HEK293 (cell line): Measurements from ENCODE around the gene IGFLR1.

Experiments
- GLI4 ChIP-seq: fragments of 450-650 bp; formaldehyde crosslinking; IDR thresholded peaks from 2 replicates; pipeline ENCODE4 v1.5.1; 2016; ENCODE audit warnings: missing biosample characterization, missing genetic modification characterization
- HOXC10 ChIP-seq: sonication (generic); formaldehyde crosslinking; IDR thresholded peaks from 2 replicates; pipeline ENCODE4 v1.8.1; 2023; ENCODE audit warnings: mild to moderate bottlenecking, missing genetic modification reagents
- KLF7 ChIP-seq: fragments of 450-650 bp; formaldehyde crosslinking; IDR thresholded peaks from 2 replicates; pipeline ENCODE4 v1.5.1; 2016; ENCODE audit warnings: missing biosample characterization, missing genetic modification characterization, borderline replicate concordance
- MEIS1 ChIP-seq: sonication (generic); formaldehyde crosslinking; IDR thresholded peaks from 2 replicates; pipeline ENCODE4 v1.8.1; 2022; ENCODE audit warnings: missing genetic modification reagents, mild to moderate bottlenecking, borderline replicate concordance
- MZF1 ChIP-seq: fragments of 450-650 bp; formaldehyde crosslinking; IDR thresholded peaks from 2 replicates; pipeline ENCODE4 v1.5.1; 2017; ENCODE audit warnings: missing biosample characterization, missing genetic modification characterization, borderline replicate concordance
- ZBTB48 ChIP-seq: fragments of 450-650 bp; formaldehyde crosslinking; IDR thresholded peaks from 2 replicates; pipeline ENCODE4 v1.5.1; 2016; ENCODE audit warnings: missing biosample characterization, missing genetic modification characterization
- ZBTB7A ChIP-seq: fragments of 450-650 bp; formaldehyde crosslinking; IDR thresholded peaks from 2 replicates; pipeline ENCODE4 v1.5.1; 2016; ENCODE audit warnings: low read depth, missing biosample characterization, missing genetic modification characterization
- ZBTB8A ChIP-seq: fragments of 450-650 bp; formaldehyde crosslinking; IDR thresholded peaks from 2 replicates; pipeline ENCODE4 v1.5.1; 2016; ENCODE audit warnings: missing biosample characterization, missing genetic modification characterization
- ZFHX2 ChIP-seq: fragments of 450-650 bp; formaldehyde crosslinking; conservative IDR thresholded peaks from 2 replicates; pipeline ENCODE4 v1.5.1; 2016; ENCODE audit warnings: missing biosample characterization, missing genetic modification characterization
- ZFP37 ChIP-seq: fragments of 450-650 bp; formaldehyde crosslinking; IDR thresholded peaks from 2 replicates; pipeline ENCODE4 v1.5.1; 2016; ENCODE audit warnings: missing biosample characterization, missing genetic modification characterization
- ZNF112 ChIP-seq: fragments of 450-650 bp; formaldehyde crosslinking; IDR thresholded peaks from 2 replicates; pipeline ENCODE4 v1.5.0; 2017; ENCODE audit warnings: missing biosample characterization, missing genetic modification characterization
- ZNF174 ChIP-seq: fragments of 450-650 bp; formaldehyde crosslinking; IDR thresholded peaks from 2 replicates; pipeline ENCODE4 v1.5.0; 2017; ENCODE audit warnings: missing biosample characterization, mild to moderate bottlenecking, missing genetic modification characterization
- ZNF239 ChIP-seq: fragments of 450-650 bp; formaldehyde crosslinking; IDR thresholded peaks from 2 replicates; pipeline ENCODE4 v1.5.1; 2016; ENCODE audit warnings: missing biosample characterization, missing genetic modification characterization
- ZNF266 ChIP-seq: fragments of 450-650 bp; formaldehyde crosslinking; IDR thresholded peaks from 2 replicates; pipeline ENCODE4 v1.5.1; 2016; ENCODE audit warnings: missing biosample characterization, missing genetic modification characterization, low read depth
- ZNF292 ChIP-seq: fragments of 450-650 bp; formaldehyde crosslinking; IDR thresholded peaks from 2 replicates; pipeline ENCODE4 v1.5.1; 2016; ENCODE audit warnings: low read depth, missing biosample characterization, missing genetic modification characterization, borderline replicate concordance
- ZNF324 ChIP-seq: fragments of 450-650 bp; formaldehyde crosslinking; IDR thresholded peaks from 2 replicates; pipeline ENCODE4 v1.5.1; 2016; ENCODE audit warnings: missing biosample characterization, missing genetic modification characterization
- ZNF433 ChIP-seq: fragments of 450-650 bp; formaldehyde crosslinking; IDR thresholded peaks from 2 replicates; pipeline ENCODE4 v1.5.1; 2016; ENCODE audit warnings: missing biosample characterization, missing genetic modification characterization, low read depth
- ZNF561 ChIP-seq: fragments of 450-650 bp; IDR thresholded peaks from 2 replicates; pipeline ENCODE4 v1.5.1; 2018; ENCODE audit warnings: missing biosample characterization, missing genetic modification characterization, borderline replicate concordance
- ZNF610 ChIP-seq: fragments of 450-650 bp; formaldehyde crosslinking; IDR thresholded peaks from 2 replicates; pipeline ENCODE4 v1.5.1; 2016; ENCODE audit warnings: missing biosample characterization, missing genetic modification characterization, borderline replicate concordance
- ZNF624 ChIP-seq: fragments of 450-650 bp; formaldehyde crosslinking; IDR thresholded peaks from 2 replicates; pipeline ENCODE4 v1.5.1; 2017; ENCODE audit warnings: missing biosample characterization, missing genetic modification characterization
- ZNF626 ChIP-seq: fragments of 450-650 bp; sonication (Bioruptor Pico); formaldehyde crosslinking; IDR thresholded peaks from 2 replicates; pipeline ENCODE4 v1.5.1; 2018; ENCODE audit warnings: missing biosample characterization, missing genetic modification characterization, inconsistent platforms
- ZNF777 ChIP-seq: fragments of 450-650 bp; formaldehyde crosslinking; IDR thresholded peaks from 2 replicates; pipeline ENCODE4 v1.5.1; 2017; ENCODE audit warnings: missing biosample characterization, missing genetic modification characterization, borderline replicate concordance
- TF ChIP-seq, protein P1 (sequence below): fragments of 450-650 bp; formaldehyde crosslinking; IDR thresholded peaks from 2 replicates; pipeline ENCODE4 v1.5.1; 2016; ENCODE audit warnings: missing biosample characterization, missing genetic modification characterization, low read depth
- TF ChIP-seq, protein P2 (sequence below): fragments of 450-650 bp; formaldehyde crosslinking; IDR thresholded peaks from 2 replicates; pipeline ENCODE4 v1.5.1; 2016; ENCODE audit warnings: missing biosample characterization, missing genetic modification characterization
- TF ChIP-seq, protein P3 (sequence below): fragments of 450-650 bp; formaldehyde crosslinking; IDR thresholded peaks from 2 replicates; pipeline ENCODE4 v1.5.1; 2016; ENCODE audit warnings: missing biosample characterization, missing genetic modification characterization, borderline replicate concordance
- TF ChIP-seq, protein P4 (sequence below): fragments of 450-650 bp; formaldehyde crosslinking; IDR thresholded peaks from 2 replicates; pipeline ENCODE4 v1.5.1; 2016; ENCODE audit warnings: missing biosample characterization, missing genetic modification characterization, low read depth
- TF ChIP-seq, protein P5 (sequence below): fragments of 450-650 bp; formaldehyde crosslinking; IDR thresholded peaks from 2 replicates; pipeline ENCODE4 v1.5.1; 2017; ENCODE audit warnings: missing biosample characterization, mild to moderate bottlenecking, missing genetic modification characterization, moderate library complexity

Gene IGFLR1

DNA sequence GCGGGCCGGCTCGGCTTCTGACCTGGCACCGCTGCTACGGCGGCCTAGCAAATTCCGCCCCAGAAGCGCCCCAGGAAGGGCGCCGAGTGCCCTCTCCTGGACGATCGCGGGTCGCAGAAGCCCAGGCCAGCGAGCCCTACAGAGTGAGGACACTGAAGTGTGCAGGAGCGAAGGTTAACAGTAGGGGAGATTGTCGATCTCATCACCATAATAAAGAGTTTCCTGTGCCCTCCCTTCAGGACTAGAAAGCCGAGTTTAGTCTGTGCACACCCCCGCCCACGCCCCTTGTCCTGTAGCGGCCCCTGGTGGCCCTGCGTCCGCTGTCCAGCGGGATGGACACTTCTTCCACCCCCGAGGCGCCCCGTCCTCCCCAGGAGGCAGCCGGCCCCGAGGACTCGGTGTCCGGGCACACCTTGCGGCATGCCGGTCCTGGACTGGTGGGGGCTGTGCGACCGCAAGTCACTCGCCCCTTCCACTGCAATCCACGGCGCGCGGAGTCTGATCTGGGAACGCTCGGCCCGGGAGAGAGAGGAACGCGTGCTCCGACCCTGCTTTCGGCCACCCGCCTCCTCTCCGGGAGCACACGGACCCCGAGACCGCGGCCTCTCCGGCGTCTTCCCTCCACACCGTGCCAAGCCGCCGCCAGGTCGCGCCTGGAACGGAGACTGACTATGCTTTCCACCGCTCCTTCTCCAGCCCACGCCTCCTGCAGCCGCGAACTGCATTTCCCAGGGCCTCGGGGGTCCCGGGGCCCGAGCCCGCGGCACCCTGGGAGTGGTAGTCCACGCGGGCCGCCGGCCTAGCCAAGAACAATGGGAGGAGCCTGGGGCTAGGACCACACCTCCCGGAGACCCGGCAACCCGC, 25.2 kb downstream of the IGFLR1 start (continued):
- TF ChIP-seq, protein P1, sequence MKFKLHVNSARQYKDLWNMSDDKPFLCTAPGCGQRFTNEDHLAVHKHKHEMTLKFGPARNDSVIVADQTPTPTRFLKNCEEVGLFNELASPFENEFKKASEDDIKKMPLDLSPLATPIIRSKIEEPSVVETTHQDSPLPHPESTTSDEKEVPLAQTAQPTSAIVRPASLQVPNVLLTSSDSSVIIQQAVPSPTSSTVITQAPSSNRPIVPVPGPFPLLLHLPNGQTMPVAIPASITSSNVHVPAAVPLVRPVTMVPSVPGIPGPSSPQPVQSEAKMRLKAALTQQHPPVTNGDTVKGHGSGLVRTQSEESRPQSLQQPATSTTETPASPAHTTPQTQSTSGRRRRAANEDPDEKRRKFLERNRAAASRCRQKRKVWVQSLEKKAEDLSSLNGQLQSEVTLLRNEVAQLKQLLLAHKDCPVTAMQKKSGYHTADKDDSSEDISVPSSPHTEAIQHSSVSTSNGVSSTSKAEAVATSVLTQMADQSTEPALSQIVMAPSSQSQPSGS (tag by site-specific recombination) = no peak
- TF ChIP-seq, protein P2, sequence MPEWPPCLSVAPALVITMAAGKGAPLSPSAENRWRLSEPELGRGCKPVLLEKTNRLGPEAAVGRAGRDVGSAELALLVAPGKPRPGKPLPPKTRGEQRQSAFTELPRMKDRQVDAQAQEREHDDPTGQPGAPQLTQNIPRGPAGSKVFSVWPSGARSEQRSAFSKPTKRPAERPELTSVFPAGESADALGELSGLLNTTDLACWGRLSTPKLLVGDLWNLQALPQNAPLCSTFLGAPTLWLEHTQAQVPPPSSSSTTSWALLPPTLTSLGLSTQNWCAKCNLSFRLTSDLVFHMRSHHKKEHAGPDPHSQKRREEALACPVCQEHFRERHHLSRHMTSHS (tag by site-specific recombination) = peak; percentile 40; the same call in 1 of the 2 replicates
- TF ChIP-seq ZNF561 (tag by site-specific recombination) (peak; percentile 90; the same call in 1 of the 2 replicates), GLI4 (tag by site-specific recombination) (no peak), ZNF433 (tag by site-specific recombination) (no peak), ZNF624 (tag by site-specific recombination) (no peak), ZNF626 (tag by site-specific recombination) (no peak), MEIS1 (CRISPR knock-in tag) (no peak), ZNF266 (tag by site-specific recombination) (no peak), ZFP37 (tag by site-specific recombination) (peak; percentile 97), HOXC10 (CRISPR knock-in tag) (no peak), ZBTB7A (peak; percentile 100), ZNF324 (tag by site-specific recombination) (0 out of 2 replicates have a peak, but pooled peaks have one; percentile 90), ZFHX2 (tag by site-specific recombination) (peak; percentile 96), MZF1 (no peak), ZNF292 (tag by site-specific recombination) (no peak), ZNF112 (tag by site-specific recombination) (no peak), ZNF777 (tag by site-specific recombination) (peak; percentile 90), ZBTB48 (tag by site-specific recombination) (peak; percentile 82), ZNF239 (tag by site-specific recombination) (peak; percentile 68; the same call in 1 of the 2 replicates), ZNF610 (tag by site-specific recombination) (peak; percentile 95), ZNF174 (no peak), KLF7 (tag by site-specific recombination) (peak; percentile 88), ZBTB8A (tag by site-specific recombination) (peak; percentile 98)
- TF ChIP-seq, protein P3, sequence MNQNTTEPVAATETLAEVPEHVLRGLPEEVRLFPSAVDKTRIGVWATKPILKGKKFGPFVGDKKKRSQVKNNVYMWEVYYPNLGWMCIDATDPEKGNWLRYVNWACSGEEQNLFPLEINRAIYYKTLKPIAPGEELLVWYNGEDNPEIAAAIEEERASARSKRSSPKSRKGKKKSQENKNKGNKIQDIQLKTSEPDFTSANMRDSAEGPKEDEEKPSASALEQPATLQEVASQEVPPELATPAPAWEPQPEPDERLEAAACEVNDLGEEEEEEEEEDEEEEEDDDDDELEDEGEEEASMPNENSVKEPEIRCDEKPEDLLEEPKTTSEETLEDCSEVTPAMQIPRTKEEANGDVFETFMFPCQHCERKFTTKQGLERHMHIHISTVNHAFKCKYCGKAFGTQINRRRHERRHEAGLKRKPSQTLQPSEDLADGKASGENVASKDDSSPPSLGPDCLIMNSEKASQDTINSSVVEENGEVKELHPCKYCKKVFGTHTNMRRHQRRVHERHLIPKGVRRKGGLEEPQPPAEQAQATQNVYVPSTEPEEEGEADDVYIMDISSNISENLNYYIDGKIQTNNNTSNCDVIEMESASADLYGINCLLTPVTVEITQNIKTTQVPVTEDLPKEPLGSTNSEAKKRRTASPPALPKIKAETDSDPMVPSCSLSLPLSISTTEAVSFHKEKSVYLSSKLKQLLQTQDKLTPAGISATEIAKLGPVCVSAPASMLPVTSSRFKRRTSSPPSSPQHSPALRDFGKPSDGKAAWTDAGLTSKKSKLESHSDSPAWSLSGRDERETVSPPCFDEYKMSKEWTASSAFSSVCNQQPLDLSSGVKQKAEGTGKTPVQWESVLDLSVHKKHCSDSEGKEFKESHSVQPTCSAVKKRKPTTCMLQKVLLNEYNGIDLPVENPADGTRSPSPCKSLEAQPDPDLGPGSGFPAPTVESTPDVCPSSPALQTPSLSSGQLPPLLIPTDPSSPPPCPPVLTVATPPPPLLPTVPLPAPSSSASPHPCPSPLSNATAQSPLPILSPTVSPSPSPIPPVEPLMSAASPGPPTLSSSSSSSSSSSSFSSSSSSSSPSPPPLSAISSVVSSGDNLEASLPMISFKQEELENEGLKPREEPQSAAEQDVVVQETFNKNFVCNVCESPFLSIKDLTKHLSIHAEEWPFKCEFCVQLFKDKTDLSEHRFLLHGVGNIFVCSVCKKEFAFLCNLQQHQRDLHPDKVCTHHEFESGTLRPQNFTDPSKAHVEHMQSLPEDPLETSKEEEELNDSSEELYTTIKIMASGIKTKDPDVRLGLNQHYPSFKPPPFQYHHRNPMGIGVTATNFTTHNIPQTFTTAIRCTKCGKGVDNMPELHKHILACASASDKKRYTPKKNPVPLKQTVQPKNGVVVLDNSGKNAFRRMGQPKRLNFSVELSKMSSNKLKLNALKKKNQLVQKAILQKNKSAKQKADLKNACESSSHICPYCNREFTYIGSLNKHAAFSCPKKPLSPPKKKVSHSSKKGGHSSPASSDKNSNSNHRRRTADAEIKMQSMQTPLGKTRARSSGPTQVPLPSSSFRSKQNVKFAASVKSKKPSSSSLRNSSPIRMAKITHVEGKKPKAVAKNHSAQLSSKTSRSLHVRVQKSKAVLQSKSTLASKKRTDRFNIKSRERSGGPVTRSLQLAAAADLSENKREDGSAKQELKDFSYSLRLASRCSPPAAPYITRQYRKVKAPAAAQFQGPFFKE = 0 out of 2 replicates have a peak, but pooled peaks have one; percentile 65
- TF ChIP-seq, protein P4, sequence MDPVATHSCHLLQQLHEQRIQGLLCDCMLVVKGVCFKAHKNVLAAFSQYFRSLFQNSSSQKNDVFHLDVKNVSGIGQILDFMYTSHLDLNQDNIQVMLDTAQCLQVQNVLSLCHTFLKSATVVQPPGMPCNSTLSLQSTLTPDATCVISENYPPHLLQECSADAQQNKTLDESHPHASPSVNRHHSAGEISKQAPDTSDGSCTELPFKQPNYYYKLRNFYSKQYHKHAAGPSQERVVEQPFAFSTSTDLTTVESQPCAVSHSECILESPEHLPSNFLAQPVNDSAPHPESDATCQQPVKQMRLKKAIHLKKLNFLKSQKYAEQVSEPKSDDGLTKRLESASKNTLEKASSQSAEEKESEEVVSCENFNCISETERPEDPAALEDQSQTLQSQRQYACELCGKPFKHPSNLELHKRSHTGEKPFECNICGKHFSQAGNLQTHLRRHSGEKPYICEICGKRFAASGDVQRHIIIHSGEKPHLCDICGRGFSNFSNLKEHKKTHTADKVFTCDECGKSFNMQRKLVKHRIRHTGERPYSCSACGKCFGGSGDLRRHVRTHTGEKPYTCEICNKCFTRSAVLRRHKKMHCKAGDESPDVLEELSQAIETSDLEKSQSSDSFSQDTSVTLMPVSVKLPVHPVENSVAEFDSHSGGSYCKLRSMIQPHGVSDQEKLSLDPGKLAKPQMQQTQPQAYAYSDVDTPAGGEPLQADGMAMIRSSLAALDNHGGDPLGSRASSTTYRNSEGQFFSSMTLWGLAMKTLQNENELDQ (tag by site-specific recombination) = no peak
- TF ChIP-seq, protein P5, sequence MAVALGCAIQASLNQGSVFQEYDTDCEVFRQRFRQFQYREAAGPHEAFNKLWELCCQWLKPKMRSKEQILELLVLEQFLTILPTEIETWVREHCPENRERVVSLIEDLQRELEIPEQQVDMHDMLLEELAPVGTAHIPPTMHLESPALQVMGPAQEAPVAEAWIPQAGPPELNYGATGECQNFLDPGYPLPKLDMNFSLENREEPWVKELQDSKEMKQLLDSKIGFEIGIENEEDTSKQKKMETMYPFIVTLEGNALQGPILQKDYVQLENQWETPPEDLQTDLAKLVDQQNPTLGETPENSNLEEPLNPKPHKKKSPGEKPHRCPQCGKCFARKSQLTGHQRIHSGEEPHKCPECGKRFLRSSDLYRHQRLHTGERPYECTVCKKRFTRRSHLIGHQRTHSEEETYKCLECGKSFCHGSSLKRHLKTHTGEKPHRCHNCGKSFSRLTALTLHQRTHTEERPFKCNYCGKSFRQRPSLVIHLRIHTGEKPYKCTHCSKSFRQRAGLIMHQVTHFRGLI (tag by site-specific recombination) = peak; percentile 55
